Thyroid gland (tissue), 4 donors: ENCODE measurements around the gene CHPF. TPM values are rescaled to one million over a fixed set of nuclear protein-coding genes. Genes with fewer than 3 reads are reported as not detected.

Experiments
- DNase-seq, 2 donors: peaks; one replicate each; pipeline ENCODE4 v3.0.0-alpha.2; 2019
- H3K27ac ChIP-seq, 3 donors: fragments of 200-600 bp; sonication (generic); 1 replicate in 2 of 3; 2 replicates in 1 of 3; pipeline ENCODE4 v1.5.1; 2016 to 2019; ENCODE audit warnings: mild to moderate bottlenecking in 1 of 3, moderate library complexity in 1 of 3
- H3K27me3 ChIP-seq: fragments of 200-600 bp; sonication (generic); one replicate; pipeline ENCODE4 v1.5.1; 2019
- H3K36me3 ChIP-seq, 2 donors: fragments of 200-600 bp; sonication (generic); one replicate each; pipeline ENCODE4 v1.5.1; 2016 to 2019
- H3K4me1 ChIP-seq, 2 donors: fragments of 200-600 bp; sonication (generic); one replicate each; pipeline ENCODE4 v1.5.1; 2017 to 2019
- H3K4me3 ChIP-seq, 3 donors: fragments of 200-600 bp; sonication (generic); replicated peaks in 1 of 3; 1 replicate in 2 of 3; 2 replicates in 1 of 3; pipeline ENCODE4 v1.5.1; 2016; ENCODE audit warnings: mild to moderate bottlenecking in 1 of 3
- H3K9me3 ChIP-seq: fragments of 200-600 bp; sonication (generic); one replicate; pipeline ENCODE4 v1.5.1; 2017
- POLR2A ChIP-seq, 2 donors: fragments of 450-650 bp; IDR thresholded peaks; one replicate each; pipeline ENCODE4 v1.6.1; 2017; ENCODE audit warnings: antibody characterized with exemption in 2 of 2, mild to moderate bottlenecking in 2 of 2, moderate library complexity in 1 of 2
- WGBS, 2 donors: methylation state at CpG; one replicate each; pipeline ENCODE4 v1.1.5; 2017; 5-methylcytosine and 5-hydroxymethylcytosine counted together
- intact Hi-C: fragments of 100-400 bp; cut with DNase I; formaldehyde crosslinking; loops from one replicate; pipeline ENCODE4 v1.15.1; 2023
- total RNA-seq, 4 donors: library from RNA; depleted of rRNA; stranded (reverse); fragments of >200 nt; gene quantifications; one replicate each; pipeline ENCODE4 v1.2.3, GENCODE V29; 2016
- TF ChIP-seq, protein P1 (sequence below), 6 experiments: fragments of 200-600 bp in 3 of 6; fragments of 450-650 bp in 3 of 6; sonication (generic) in 3 of 6; IDR thresholded peaks; one replicate each; pipeline ENCODE4 v1.5.1; 2016 to 2019; ENCODE audit warnings: antibody characterized with exemption in 6 of 6, mild to moderate bottlenecking in 2 of 6, inconsistent platforms in 1 of 6, moderate library complexity in 1 of 6

Gene CHPF
- total RNA-seq, 4 donors from 2014 or later = 57.2 to 194 (median 141) TPM

DNA sequence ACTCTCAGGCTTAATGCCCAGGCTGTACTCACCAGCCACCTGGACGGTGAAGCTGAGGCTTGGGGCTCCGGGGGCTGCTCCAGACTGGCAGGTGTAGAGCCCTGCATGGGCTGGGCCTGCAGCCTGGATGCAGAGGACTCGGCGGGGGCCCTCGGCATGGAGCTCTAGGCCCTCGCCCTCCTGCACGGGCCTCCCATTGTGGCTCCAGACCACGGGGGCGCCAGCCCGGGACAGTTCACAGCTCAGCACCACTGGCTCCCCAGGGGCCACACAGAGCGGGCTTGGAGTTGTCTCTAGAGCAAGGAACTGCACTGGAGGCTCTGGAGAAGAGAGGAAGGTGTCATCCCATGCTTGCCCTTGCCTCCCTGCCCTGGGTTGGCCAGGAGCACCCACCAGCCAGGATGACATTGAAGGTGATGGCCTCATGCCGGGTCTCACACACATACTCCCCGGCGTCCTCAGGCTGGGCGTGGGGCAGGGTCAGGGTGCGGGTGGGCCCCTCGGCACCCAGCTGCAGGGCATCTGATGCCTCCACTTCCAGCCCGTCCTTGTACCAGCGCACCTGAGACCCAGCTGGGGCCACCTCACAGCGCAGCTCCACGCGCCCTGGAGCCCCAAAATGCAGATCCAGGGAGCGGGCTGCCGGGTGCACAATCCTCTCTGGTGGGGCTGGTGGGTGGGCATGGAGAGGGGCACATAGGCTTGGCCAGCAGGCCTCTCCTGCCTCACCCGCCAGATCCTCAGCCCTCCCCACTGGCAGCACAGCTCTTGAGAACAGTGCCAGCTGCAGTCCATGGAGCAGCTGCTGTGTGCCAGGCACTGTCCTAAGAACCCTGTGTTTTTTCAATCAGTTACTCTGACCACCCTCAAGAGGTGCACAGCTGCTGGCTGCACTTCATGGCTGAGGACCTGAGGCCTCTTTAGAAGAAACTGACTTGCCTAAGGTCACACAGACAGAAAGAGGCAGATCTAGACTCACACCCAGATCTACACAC lies 14.5 kb upstream of the CHPF start:
- Histone ChIP-seq H3K36me3 (peaks cover 0 to 3% of the 10 kb centered on the region in 2 donors), H3K4me1 (peaks cover 2 to 10% of the 10 kb centered on the region in 2 donors), H3K27me3 (no peaks in the 10 kb centered on the region), H3K27ac (no peak overlapping the region), H3K9me3 (no peaks in the 10 kb centered on the region), H3K4me3 (no peak overlapping the region)
- TF ChIP-seq POLR2A (IDR thresholded peaks at IDR 0.05) = no peak
- TF ChIP-seq, protein P1, sequence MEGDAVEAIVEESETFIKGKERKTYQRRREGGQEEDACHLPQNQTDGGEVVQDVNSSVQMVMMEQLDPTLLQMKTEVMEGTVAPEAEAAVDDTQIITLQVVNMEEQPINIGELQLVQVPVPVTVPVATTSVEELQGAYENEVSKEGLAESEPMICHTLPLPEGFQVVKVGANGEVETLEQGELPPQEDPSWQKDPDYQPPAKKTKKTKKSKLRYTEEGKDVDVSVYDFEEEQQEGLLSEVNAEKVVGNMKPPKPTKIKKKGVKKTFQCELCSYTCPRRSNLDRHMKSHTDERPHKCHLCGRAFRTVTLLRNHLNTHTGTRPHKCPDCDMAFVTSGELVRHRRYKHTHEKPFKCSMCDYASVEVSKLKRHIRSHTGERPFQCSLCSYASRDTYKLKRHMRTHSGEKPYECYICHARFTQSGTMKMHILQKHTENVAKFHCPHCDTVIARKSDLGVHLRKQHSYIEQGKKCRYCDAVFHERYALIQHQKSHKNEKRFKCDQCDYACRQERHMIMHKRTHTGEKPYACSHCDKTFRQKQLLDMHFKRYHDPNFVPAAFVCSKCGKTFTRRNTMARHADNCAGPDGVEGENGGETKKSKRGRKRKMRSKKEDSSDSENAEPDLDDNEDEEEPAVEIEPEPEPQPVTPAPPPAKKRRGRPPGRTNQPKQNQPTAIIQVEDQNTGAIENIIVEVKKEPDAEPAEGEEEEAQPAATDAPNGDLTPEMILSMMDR (IDR thresholded peaks at IDR 0.05) = no peak
- WGBS, 2 donors = 93 to 100% methylated on average over 1 to 10 of the region's 25 CpGs
- intact Hi-C loops = no loop called here
- no peak for DNase-seq

- Histone ChIP-seq H3K36me3 (no peaks in the 10 kb centered on the region), H3K9me3 (no peaks in the 10 kb centered on the region), H3K4me3 (no peak overlapping the region), H3K27me3 (no peaks in the 10 kb centered on the region), H3K4me1 (peaks cover 7 to 14% of the 10 kb centered on the region in 2 donors), H3K27ac (no peak overlapping the region)
- TF ChIP-seq, protein P1 (IDR thresholded peaks at IDR 0.05) = no peak
- no peak for TF ChIP-seq POLR2A (IDR thresholded peaks at IDR 0.05)
- no peak for DNase-seq
- 90 to 91% methylated on average over 11 to 21 of the region's 21 CpGs for WGBS, 2 donors
- intact Hi-C loops = no loop called here
These were observed 13.7 kb upstream of the CHPF start for GRCh38 chr2:219557320-219557719.

GRCh38 chr2:219556413-219556812 lies 12.8 kb upstream of the CHPF start:
- Histone ChIP-seq H3K27ac (no peak overlapping the region), H3K9me3 (no peaks in the 10 kb centered on the region), H3K4me3 (no peak overlapping the region), H3K36me3 (no peaks in the 10 kb centered on the region), H3K27me3 (no peaks in the 10 kb centered on the region), H3K4me1 (peaks cover 13 to 23% of the 10 kb centered on the region in 2 donors)
- TF ChIP-seq, protein P1 (IDR thresholded peaks at IDR 0.05) = no peak
- no peak for TF ChIP-seq POLR2A (IDR thresholded peaks at IDR 0.05)
- whole genome bisulfite sequencing, 2 donors = 84 to 88% methylated on average over 7 to 13 of the region's 19 CpGs
- no peak for DNase-seq
- intact Hi-C loops = no loop called here

DNA sequence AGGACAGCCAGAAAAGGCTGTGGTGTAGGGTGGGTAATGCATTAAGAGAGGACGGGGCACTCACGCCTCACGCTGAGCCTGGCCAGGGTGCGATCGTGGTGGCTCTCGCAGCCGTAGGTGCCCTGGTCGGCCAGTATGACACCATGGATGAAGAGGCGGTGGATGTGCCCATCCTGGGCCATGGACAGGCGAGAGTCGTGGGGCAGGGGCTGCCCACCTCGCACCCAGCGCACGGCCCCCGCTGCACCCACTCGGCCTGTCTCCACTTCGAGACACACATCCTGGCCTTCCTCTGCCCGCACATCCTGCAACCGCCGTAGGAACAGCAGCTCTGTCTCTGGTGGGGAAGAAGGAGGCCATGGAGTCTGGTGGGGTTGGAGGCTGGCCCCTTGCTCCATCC lies 12.3 kb upstream of the CHPF start:
- no peak for TF ChIP-seq POLR2A (IDR thresholded peaks at IDR 0.05)
- TF ChIP-seq, protein P1 (IDR thresholded peaks at IDR 0.05) = no peak
- Histone ChIP-seq H3K27ac (no peak overlapping the region), H3K4me3 (no peak overlapping the region), H3K36me3 (no peaks in the 10 kb centered on the region), H3K4me1 (peaks cover 16 to 27% of the 10 kb centered on the region in 2 donors), H3K9me3 (no peaks in the 10 kb centered on the region), H3K27me3 (no peaks in the 10 kb centered on the region)
- 97% methylated on average over 20 of the region's 20 CpGs for WGBS, 2 donors
- DNase-seq = no peak
- intact Hi-C loops = no loop called here

- no peak overlapping the region for H3K27ac ChIP-seq
- no peaks in the 10 kb centered on the region for H3K27me3 ChIP-seq
- peaks cover 16 to 21% of the 10 kb centered on the region in 2 donors for H3K4me1 ChIP-seq
- no peak overlapping the region for H3K4me3 ChIP-seq
- no peak for TF ChIP-seq POLR2A (IDR thresholded peaks at IDR 0.05)
- TF ChIP-seq, protein P1 (IDR thresholded peaks at IDR 0.05) = no peak
- no peaks in the 10 kb centered on the region for H3K36me3 ChIP-seq
- no peak for DNase-seq
- H3K9me3 ChIP-seq = no peaks in the 10 kb centered on the region
- intact Hi-C loops = no loop called here
- WGBS, 2 donors = 89 to 95% methylated on average over 8 of the region's 15 CpGs
These were observed 10.7 kb upstream of the CHPF start for GRCh38 chr2:219554350-219554749.
